ENCODE results near the gene BRME1.
A peak's percentile ranks its signal among the peaks of the same experiment; 100 is the strongest.
"Not testable (repeated sequence)": the region's sequence is repeated elsewhere in the genome, so short reads cannot be mapped to it uniquely, and the experiment has no call there.

BRME1 gene

DNA sequence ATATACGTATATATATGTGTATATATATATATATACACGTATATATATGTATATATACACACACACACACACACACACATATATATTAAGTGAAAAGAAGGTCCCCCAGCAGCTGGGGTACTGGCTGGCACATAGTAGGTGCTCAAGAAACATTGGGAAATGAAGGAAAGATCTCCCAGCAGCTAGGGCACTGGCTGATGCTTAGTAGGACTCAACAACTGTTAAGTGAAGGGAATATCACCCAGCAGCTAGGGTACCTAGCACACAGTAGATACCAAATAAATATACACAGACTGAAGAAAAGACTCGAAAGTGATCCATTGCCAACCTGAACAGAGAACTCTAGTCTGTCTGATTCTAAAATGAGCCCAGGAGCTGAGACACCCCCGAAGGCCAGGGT lies 20.1 kb upstream of the BRME1 start:
- no peak for DNase-seq

DNA sequence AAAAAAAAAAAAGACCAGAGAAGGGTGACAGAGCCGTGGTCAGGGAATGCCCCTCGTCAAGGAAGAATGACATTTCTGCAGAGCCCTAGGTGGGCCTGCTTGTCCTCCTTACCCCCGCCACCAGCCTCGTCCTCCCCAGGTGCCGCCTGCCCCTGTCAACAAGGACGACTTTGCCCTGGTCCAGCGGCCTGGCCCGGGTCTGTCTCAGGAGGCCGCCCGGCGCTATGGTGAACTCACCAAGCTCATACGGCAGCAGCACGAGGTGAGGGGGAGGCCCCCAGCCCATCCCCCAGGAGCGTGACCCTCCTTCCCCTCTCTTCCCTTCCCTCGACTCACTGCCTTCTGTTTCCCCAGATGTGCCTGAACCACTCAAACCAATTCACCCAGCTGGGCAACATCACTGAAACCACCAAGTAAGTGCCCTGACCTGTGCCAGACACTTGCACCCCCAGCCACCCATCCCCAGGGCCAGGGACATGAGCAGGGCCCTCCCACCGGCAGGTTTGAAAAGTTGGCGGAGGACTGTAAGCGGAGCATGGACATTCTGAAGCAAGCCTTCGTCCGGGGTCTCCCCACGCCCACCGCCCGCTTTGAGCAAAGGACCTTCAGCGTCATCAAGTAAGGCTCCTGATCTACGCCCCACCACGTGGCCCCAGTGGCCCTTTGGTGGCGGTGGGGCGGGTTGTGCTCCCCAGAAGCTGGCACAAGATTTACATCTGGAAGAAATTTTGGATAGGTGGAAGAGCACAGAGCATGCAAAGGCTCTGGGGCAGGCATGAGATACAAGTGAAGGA lies 17.5 kb upstream of the BRME1 start:
- no peak for DNase-seq

DNA sequence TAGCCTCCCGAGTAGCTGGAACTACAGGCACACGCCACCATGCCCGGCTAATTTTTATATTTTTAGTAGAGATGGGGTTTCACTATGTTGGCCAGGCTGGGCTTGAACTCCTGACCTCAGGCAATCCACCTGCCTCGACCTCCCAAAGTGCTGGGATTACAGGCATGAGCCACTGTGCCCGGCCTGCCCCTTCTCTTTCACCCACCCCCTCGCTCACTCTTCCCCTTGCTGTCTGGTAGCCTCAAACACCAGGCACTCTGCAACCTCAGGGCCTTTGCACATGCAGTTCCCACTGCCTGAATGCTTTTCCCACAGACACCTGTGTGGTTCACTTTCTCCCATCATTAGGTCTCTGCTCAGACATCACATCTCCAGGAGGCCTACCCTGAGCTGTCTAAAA lies 16.2 kb upstream of the BRME1 start:
- DNase-seq = not testable (repeated sequence)

DNA sequence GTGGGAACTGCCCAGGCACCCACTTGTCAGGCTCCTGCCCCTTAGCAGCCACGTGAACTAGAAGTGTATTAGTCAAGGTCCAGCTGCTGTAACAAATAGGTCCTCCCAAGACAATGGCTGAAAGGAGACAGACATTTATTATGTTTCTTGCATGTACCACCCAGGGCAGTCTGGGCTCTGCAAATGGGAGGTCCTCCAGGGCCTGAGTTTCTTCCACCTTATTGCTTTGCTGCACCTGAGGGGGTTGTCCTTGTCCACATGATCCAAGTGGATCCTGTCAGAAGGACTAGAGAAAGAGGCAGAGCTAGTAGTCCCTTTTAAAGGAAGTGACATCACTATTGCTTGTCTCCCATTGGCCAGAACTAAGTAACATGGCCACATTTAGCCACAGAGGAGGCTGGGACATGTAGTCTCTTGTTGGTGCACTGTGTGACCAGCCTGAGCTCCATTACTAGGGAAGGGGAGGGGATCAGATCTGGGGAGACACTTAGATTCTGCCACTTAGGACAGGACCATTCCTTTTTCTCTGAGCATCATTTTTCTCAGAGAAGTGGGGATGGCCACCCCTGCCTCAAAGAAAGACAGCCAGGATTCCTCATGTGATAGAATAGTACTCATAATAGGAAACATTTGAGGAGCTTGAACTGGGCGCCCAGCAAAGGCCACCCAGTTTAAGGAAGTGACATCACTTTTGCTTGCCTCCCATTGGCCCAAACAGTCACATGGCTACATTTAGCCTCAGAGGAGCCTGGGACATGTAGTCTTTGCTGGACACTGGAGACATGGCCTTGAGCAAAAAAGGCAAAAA lies 15.2 kb upstream of the BRME1 start:
- DNase-seq = peak; percentile 13

DNA sequence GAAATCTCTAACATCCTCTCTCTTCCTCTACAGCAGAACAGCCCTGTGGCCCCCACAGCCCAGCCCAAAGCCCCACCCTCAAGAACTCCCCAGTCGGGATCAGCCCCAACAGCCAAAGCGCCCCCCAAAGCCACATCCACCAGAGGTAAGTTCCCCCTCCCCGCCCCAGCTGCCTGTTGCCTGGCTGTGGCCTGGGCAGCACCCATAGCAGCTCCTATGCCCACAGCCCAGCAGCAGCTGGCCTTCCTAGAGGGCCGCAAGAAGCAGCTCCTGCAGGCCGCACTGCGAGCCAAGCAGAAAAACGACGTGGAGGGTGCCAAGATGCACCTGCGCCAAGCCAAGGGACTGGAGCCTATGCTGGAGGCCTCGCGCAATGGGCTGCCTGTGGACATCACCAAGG lies 14.6 kb upstream of the BRME1 start:
- DNase-seq = no peak

DNA sequence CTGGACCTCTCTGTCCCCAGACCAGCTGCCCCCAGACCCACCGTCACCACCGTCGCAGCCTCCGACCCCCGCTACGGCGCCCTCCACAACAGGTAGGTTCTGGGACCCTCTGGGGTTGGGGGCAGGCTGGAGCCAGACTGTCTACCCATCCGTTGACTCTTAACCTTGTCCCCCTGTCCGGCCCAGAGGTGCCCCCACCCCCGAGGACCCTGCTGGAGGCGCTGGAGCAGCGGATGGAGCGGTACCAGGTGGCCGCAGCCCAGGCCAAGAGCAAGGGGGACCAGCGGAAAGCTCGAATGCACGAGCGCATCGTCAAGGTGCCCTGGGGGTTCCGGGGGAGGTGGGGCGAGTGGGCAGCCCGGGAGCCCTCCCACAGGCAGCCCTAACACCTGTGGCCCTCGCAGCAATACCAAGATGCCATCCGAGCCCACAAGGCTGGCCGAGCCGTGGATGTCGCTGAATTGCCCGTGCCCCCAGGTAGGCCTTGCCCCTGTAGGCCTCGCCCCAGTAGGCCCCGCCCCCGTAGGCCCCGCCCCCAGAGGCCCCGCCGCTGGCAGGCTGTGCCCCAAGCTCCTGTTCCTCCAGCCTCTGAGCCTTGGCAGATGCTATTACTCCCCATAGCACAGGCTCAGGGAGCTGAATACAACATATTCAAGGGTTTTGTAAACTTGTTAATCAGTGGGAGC lies 13.0 kb upstream of the BRME1 start:
- DNase-seq = no peak

DNA sequence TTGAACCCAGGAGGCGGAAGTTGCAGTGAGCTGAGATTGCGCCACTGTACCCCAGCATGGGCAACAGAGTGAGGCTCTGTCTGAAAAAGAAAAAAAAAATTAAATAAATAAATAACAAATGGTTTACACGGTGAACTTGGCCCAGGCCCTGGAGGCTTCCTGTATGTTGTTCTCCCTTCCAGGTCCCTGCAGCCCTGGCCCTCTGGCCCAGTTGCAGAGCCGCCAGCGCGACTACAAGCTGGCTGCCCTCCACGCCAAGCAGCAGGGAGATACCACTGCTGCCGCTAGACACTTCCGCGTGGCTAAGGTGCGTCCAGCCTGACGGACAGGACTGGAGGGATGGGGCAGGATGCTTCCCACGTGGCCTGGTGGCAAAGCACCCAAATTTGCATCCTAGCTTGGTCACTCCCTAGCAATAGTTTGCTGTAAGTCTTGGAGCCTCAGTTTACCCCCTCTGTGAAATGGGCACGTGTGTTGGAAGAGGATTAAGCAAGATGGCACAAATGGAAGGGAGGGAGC lies 12.0 kb upstream of the BRME1 start:
- DNase-seq = no peak

DNA sequence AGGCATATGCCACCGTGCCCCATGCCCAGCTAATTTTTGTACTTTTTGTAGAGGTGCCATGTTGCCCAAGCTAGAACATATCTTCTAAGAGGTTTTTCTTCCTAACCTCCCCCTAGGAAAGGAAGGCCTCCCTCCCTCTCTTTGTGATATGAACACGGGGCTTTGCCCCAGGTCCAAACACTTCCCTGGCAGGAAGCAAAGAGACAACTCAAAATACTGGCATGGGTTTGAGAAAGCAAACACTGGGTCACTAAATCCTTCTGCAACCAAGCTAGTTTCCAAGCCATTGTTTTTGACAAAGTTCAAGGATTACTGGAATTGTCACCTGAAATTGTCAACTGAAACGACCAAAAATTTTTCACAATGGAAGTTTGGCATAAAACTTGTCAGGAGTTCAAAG lies 8.9 kb upstream of the BRME1 start:
- DNase-seq = no peak

DNA sequence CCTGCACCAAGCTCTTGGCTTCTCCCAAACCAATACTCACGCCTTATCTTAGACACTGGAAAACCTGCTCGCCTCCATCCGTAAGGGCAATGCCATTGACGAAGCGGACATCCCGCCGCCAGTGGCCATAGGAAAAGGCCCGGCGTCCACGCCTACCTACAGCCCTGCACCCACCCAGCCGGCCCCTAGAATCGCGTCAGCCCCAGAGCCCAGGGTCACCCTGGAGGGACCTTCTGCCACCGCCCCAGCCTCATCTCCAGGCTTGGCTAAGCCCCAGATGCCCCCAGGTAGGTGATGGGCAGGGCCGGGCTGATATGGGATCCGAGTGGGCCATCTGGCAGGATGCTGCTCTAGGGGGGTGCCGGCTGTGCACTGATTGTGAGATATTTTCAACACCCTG lies 7.4 kb upstream of the BRME1 start:
- DNase-seq = no peak

DNA sequence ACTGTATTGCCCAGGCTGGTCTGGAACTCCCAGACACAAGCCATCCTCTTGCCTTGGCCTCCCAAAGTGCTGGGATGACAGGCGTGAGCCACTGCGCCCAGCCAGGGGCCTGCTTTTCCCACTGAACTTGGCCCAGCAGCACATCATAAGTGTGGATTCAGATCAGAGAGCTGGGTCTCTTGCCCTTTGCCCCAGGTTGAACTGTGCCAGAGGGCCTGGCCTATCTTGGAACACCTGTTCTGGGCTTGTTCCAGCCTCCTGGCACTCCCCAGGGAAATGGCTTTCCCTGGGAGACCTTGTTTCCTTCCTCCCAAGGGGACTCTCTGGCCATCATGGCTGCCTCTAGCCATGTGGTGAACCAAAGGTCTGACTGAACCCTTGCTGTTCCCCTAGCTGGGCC lies 3.5 kb upstream of the BRME1 start:
- DNase-seq = no peak

DNA sequence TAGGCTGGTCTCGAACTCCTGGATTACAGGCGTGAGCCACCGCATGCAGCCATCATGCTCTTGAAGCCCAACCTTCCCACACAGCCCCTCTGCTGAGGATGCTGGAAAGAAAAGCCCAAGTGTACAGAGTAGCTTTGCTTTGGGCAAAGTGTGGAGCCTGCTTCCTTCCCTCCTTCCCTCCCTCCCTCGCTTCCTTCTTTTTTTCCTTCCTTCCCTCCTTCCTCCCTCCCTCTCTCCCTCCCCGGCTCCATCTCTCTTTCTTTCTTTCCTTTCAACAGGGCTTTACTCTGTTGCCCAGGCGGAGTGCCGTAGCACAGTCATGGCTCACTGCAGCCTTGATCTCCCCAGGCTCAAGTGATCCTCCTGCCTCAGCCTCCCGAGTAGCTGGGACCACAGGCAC lies 2.8 kb upstream of the BRME1 start:
- DNase-seq = no peak

DNA sequence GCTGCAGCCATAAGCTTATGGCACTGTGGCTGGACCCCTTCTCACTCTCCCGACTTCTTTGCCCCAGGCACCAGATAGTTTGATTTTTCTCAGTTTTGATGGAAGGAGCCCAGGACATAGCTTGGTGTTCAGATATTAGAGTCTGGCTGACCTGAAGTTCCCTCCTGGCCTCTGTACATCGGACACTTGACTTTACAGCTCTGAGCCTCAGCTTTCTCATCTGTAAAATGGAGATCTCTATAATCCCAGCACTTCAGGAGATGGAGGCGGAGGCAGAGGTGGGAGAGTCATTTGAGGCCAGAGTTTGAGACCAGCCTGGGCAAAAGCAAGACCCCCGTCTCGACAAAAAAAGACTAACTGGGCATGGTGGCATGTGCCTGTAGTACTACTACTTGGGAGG lies 993 bp upstream of the BRME1 start:
- DNase-seq = no peak

DNA sequence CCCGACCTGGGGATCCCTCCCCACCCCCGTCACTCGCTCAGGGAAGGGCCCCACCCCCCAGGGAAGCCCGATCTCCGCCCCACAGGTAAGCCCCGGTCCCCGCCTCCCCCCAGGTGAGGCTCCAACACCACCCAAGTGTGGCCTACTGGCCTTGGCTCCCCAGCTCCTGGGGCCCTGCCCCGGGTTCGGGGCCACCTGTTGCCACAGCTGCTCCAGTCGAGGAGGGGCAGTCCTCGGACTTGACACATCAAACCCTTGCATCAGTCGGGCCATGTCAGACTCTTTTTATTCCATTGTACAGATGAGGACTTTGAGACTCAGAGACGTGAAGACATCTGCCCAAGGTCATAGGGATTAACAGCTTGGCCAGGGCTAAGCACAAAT lies 596 bp upstream of the BRME1 start:
- DNase-seq = no peak

DNA sequence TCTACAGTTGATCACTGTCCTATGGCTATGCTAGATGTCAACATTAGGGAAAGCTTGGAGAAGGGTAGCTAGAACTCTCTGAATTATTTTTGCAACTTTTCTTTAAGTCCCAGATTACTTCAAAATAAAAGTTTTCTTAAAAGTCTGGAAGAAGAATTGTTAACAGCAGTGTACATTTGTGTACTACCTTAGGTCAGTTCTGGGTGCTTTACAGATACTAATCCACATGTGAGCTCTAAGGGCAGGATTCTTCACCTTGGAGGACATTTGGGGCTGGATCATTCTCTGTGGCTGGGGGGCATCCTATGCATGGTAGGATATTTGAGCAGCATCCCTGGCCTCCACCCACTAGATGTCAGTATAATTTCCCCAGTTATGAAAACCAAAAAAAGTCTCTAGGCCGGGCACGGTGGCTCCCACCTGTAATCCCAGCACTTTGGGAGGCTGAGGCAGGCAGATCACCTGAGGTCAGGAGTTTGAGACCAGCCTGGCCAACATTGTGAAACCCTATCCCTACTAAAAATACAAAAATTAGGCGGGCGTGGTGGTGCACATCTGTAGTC lies 2.8 kb downstream of the BRME1 start:
- no peak for DNase-seq

DNA sequence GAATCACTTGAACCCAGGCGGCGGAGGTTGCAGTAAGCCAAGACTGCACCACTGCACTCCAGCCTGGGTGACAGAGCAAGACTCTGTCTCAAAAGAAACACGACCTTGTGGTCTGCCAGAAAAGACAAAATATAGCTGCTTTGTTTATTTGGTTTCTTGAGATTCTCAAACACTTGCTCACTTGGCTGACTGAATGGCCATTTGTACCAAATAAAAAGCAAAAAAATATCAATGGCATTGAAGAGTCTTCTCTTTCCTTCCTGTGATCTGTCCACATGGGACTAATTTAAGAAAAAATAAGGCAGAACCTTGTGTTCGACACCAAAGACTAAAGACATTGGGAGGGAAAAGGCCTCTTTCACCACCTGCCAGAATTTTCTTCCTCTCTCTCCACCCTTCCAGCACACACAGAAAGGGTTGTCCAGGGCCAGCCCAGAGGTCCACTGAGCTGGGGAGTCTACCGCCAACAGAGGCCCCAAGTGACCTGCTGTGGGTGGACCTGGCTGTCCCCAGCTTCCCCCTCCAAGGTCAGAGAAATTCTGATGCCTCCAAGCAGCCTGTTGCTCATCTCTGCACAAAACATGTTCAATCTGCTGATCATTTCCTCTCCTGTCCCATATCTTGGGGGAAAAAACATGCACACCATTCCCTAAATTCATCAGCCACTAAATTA lies 5.9 kb downstream of the BRME1 start:
- no peak for DNase-seq

DNA sequence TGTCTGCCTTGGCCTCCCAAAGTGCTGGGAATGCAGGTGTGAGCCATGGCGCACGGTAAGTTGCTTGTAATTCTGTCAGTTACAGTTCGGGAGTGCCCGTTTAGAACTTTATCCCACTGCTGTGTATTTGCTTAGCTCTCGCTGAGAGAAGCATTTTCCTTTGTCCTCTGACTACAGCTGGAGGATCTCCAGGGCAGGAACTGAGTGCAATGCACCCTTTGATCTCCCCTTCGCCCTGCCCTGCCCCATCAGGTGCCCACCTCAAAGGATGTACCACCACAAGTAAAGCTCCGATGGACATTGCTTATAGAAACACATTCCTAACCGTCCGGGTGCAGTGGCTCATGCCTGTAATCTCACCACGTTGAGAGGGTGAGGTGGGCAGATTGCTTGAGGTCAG lies 6.5 kb downstream of the BRME1 start:
- DNase-seq = no peak

DNA sequence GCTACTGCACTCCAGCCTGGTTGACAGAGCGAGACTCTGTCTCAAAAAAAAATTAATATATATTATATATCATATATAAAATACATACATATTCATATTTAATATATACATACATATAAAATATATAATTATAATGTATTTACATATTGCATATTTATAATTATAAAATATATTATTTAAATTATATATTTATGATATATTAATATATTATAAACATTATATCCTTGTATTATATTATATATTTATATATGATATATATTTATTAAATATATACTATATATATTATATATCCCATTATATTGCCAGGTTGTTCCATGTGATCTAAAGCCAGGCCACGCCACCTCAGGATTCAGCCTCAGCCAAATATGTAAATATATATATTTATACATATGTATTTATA lies 9.7 kb downstream of the BRME1 start:
- no peak for DNase-seq

DNA sequence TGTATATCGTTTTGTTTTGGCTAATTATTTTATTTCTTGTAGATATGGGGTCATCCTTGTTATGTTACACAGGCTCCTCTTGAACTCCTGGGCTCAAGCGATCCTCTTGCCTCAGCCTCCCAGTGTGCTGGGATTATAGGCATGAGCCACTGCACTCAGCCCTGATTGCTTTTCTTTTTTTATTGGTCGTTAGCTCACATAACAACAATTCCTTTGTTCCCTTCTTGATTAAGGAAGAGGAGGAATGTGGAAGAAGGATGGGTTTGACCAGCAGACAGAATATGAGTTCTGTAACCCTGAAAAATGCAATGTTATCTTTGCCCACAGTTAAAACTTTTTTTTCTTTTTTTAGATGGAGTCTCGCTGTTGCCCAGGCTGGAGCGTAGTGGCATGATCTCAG lies 11.4 kb downstream of the BRME1 start:
- no peak for DNase-seq

DNA sequence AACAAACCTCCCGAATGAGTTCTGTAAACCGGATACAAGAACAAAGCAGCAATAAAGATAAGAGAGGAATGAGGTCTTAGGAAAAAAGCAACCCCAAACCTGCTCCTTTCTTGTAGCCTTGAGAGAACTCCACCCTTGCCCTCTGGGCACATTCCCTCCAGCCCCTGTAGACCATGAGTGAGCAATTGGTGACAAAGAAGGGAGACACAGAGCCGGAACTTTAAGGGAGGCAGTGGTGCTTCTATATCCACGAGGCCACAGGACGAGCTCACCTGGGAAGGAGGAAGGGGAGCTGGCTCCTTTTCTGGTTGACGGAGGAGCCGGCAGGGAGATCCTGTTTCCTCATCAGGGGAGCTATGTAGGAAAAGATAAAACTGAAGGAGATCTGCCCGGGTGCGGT lies 13.0 kb downstream of the BRME1 start:
- no peak for DNase-seq

DNA sequence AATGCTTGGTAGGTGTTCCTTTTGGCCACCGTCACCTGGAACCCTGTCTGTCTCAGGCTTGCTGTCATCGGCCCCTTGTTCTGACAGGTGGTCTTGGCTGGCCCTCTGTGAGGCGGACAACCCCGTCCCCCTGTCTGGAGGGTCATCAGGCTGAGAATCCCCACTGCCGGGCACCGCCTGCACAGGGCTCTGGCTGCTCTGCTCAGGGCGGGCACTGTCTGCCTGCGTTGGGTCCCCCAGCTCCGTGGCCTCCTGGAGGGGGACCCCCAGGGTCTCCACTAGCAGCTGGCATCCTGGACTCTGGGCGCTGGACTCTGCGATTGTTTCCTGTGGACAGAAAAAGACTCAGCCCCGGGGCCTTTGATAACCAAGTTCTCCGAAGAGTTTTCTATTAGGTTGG lies 15.8 kb downstream of the BRME1 start:
- no peak for DNase-seq

DNA sequence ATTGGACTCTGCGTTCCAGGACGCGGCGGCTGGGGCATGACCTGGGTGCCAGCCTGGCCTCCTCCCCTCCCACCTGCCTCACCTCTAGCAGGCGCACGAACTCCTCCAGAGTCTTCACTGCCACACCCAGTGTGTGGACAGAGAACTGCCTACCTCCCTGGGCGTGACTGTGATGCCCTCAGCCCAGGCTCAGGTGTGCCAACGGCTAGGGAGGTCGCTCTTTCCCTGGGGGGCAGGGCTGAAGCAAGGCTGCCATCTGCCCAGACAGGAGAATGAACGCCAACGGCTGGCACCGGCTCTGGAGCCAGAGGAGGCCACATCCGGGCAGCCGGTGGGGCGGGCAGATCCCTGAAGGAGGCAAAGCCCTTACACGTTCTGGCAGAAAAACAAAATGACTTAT lies 17.6 kb downstream of the BRME1 start:
- DNase-seq = no peak

DNA sequence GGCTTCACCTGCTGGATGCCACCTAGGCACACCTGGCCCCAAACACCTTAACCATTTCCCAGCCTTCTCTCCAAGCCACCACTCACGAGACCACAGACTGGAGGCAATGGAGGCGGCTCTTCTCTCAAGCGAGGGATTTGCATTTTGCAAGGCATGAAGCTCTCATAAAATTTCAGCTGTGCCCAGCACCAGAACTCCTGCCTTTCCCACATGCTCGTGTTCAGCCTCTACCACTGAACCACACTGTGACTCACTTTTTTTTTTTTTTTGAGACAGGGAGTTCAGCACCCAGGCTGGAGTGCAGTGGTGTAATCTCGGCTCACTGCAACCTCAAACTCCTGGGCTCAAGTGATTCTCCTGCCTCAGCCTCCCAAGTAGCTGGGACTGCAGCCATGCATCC lies 18.4 kb downstream of the BRME1 start:
- DNase-seq = no peak

DNA sequence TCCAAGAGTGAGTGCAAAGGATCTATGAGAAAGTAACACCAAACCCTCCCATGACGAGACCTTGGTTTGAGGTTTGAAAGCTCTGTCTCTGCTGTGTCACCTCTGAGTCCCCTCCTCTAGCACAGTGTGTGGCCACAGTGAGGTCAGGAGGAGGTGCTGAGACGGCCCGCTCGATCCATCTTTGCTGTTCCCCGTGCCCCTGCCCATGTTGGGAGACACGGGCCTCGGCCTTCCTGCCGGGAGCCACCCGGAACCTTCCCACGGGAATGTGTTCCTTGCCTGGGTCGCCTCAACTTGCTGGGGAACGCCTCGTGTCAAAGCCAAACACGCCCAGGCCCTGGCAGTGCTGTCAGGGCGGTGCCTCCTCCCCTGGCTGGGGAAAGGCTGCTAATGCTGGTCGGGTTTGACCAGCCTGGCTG lies 18.9 kb downstream of the BRME1 start:
- DNase-seq = no peak

Measured in NCI-H2029 treated with DMSO at 0.1 percent for 48 hours (cell line).